ENCODE measurements around the gene SMPX. TPM values are rescaled to one million over a fixed set of nuclear protein-coding genes. Genes with fewer than 3 reads are reported as not detected.

The SMPX gene
- total and polyA plus RNA-seq, 2 donors, result 0.99 to 1.5 TPM

GRCh38 chrX:21738950-21739287 is 19.0 kb downstream of the SMPX start:
- H3K4me3 ChIP-seq (ENCODE audit: low read length in 2 of 2), result no peak overlapping the region
- H3K27me3 ChIP-seq (ENCODE audit: control insufficient read depth in 2 of 2, insufficient read depth in 1 of 2, low read length in 1 of 2), result peaks cover 0 to 3% of the 10 kb centered on the region in 2 donors
- H3K36me3 ChIP-seq (ENCODE audit: control insufficient read depth in 2 of 2, insufficient read depth in 2 of 2, low read length in 1 of 2), result no peaks in the 10 kb centered on the region
- H3K4me1 ChIP-seq (ENCODE audit: control insufficient read depth in 2 of 2, insufficient read depth in 2 of 2, low read length in 2 of 2), result no peaks in the 10 kb centered on the region
- WGBS, result 94% methylated on average over 4 of the region's 4 CpGs
- no peaks in the 10 kb centered on the region for H3K9me3 ChIP-seq (ENCODE audit: control insufficient read depth in 2 of 2, insufficient read depth in 1 of 2, low read length in 1 of 2)
- H3K27ac ChIP-seq (ENCODE audit: low read depth in 1 of 2, low read length in 1 of 2), result no peak overlapping the region
- DNase-seq (ENCODE audit: low read depth in 6 of 9, low spot score in 9 of 9), result no peak

- Histone ChIP-seq H3K36me3 (ENCODE audit: control insufficient read depth in 2 of 2, insufficient read depth in 2 of 2, low read length in 1 of 2) (no peaks in the 10 kb centered on the region), H3K4me3 (ENCODE audit: low read length in 2 of 2) (no peak overlapping the region), H3K27ac (ENCODE audit: low read depth in 1 of 2, low read length in 1 of 2) (no peak overlapping the region), H3K9me3 (ENCODE audit: control insufficient read depth in 2 of 2, insufficient read depth in 1 of 2, low read length in 1 of 2) (no peaks in the 10 kb centered on the region), H3K4me1 (ENCODE audit: control insufficient read depth in 2 of 2, insufficient read depth in 2 of 2, low read length in 2 of 2) (no peaks in the 10 kb centered on the region), H3K27me3 (ENCODE audit: control insufficient read depth in 2 of 2, insufficient read depth in 1 of 2, low read length in 1 of 2) (peaks cover 0 to 3% of the 10 kb centered on the region in 2 donors)
- no peak for DNase-seq (ENCODE audit: low read depth in 6 of 9, low spot score in 9 of 9)
- WGBS, result 66% methylated on average over 15 of the region's 15 CpGs
These were observed 19.5 kb downstream of the SMPX start for GRCh38 chrX:21738210-21738949.

GRCh38 chrX:21735768-21736127 is 22.2 kb downstream of the SMPX start:
- Histone ChIP-seq H3K27me3 (ENCODE audit: control insufficient read depth in 2 of 2, insufficient read depth in 1 of 2, low read length in 1 of 2) (peaks cover 0 to 3% of the 10 kb centered on the region in 2 donors), H3K9me3 (ENCODE audit: control insufficient read depth in 2 of 2, insufficient read depth in 1 of 2, low read length in 1 of 2) (no peaks in the 10 kb centered on the region), H3K4me3 (ENCODE audit: low read length in 2 of 2) (no peak overlapping the region), H3K36me3 (ENCODE audit: control insufficient read depth in 2 of 2, insufficient read depth in 2 of 2, low read length in 1 of 2) (no peaks in the 10 kb centered on the region), H3K4me1 (ENCODE audit: control insufficient read depth in 2 of 2, insufficient read depth in 2 of 2, low read length in 2 of 2) (no peaks in the 10 kb centered on the region), H3K27ac (ENCODE audit: low read depth in 1 of 2, low read length in 1 of 2) (no peak overlapping the region)
- no peak for DNase-seq (ENCODE audit: low read depth in 6 of 9, low spot score in 9 of 9)
- 93% methylated on average over 1 of the region's 1 CpG for WGBS

GRCh38 chrX:21735038-21735767 is 22.7 kb downstream of the SMPX start:
- Histone ChIP-seq H3K27ac (ENCODE audit: low read depth in 1 of 2, low read length in 1 of 2) (no peak overlapping the region), H3K4me1 (ENCODE audit: control insufficient read depth in 2 of 2, insufficient read depth in 2 of 2, low read length in 2 of 2) (no peaks in the 10 kb centered on the region), H3K9me3 (ENCODE audit: control insufficient read depth in 2 of 2, insufficient read depth in 1 of 2, low read length in 1 of 2) (no peaks in the 10 kb centered on the region), H3K4me3 (ENCODE audit: low read length in 2 of 2) (no peak overlapping the region), H3K27me3 (ENCODE audit: control insufficient read depth in 2 of 2, insufficient read depth in 1 of 2, low read length in 1 of 2) (peaks cover 0 to 3% of the 10 kb centered on the region in 2 donors), H3K36me3 (ENCODE audit: control insufficient read depth in 2 of 2, insufficient read depth in 2 of 2, low read length in 1 of 2) (no peaks in the 10 kb centered on the region)
- no peak for DNase-seq (ENCODE audit: low read depth in 6 of 9, low spot score in 9 of 9)
- 59% methylated on average over 5 of the region's 5 CpGs for WGBS

GRCh38 chrX:21734175-21734574 is 23.7 kb downstream of the SMPX start:
- WGBS, result 87% methylated on average over 2 of the region's 2 CpGs
- H3K36me3 ChIP-seq (ENCODE audit: control insufficient read depth in 2 of 2, insufficient read depth in 2 of 2, low read length in 1 of 2), result no peaks in the 10 kb centered on the region
- H3K4me3 ChIP-seq (ENCODE audit: low read length in 2 of 2), result no peak overlapping the region
- peaks cover 0 to 3% of the 10 kb centered on the region in 2 donors for H3K27me3 ChIP-seq (ENCODE audit: control insufficient read depth in 2 of 2, insufficient read depth in 1 of 2, low read length in 1 of 2)
- H3K9me3 ChIP-seq (ENCODE audit: control insufficient read depth in 2 of 2, insufficient read depth in 1 of 2, low read length in 1 of 2), result no peaks in the 10 kb centered on the region
- DNase-seq (ENCODE audit: low read depth in 6 of 9, low spot score in 9 of 9), result no peak
- H3K27ac ChIP-seq (ENCODE audit: low read depth in 1 of 2, low read length in 1 of 2), result no peak overlapping the region
- H3K4me1 ChIP-seq (ENCODE audit: control insufficient read depth in 2 of 2, insufficient read depth in 2 of 2, low read length in 2 of 2), result no peaks in the 10 kb centered on the region

GRCh38 chrX:21733705-21734104 is 24.2 kb downstream of the SMPX start:
- no peak overlapping the region for H3K4me3 ChIP-seq (ENCODE audit: low read length in 2 of 2)
- no peak overlapping the region for H3K27ac ChIP-seq (ENCODE audit: low read depth in 1 of 2, low read length in 1 of 2)
- no peak for DNase-seq (ENCODE audit: low read depth in 6 of 9, low spot score in 9 of 9)
- H3K27me3 ChIP-seq (ENCODE audit: control insufficient read depth in 2 of 2, insufficient read depth in 1 of 2, low read length in 1 of 2), result peaks cover 0 to 3% of the 10 kb centered on the region in 2 donors
- H3K9me3 ChIP-seq (ENCODE audit: control insufficient read depth in 2 of 2, insufficient read depth in 1 of 2, low read length in 1 of 2), result no peaks in the 10 kb centered on the region
- 86% methylated on average over 1 of the region's 1 CpG for WGBS
- no peaks in the 10 kb centered on the region for H3K36me3 ChIP-seq (ENCODE audit: control insufficient read depth in 2 of 2, insufficient read depth in 2 of 2, low read length in 1 of 2)
- no peaks in the 10 kb centered on the region for H3K4me1 ChIP-seq (ENCODE audit: control insufficient read depth in 2 of 2, insufficient read depth in 2 of 2, low read length in 2 of 2)

GRCh38 chrX:21730026-21730425 is 27.9 kb downstream of the SMPX start:
- H3K4me3 ChIP-seq (ENCODE audit: low read length in 2 of 2), result no peak overlapping the region
- H3K9me3 ChIP-seq (ENCODE audit: control insufficient read depth in 2 of 2, insufficient read depth in 1 of 2, low read length in 1 of 2), result no peaks in the 10 kb centered on the region
- no peaks in the 10 kb centered on the region for H3K36me3 ChIP-seq (ENCODE audit: control insufficient read depth in 2 of 2, insufficient read depth in 2 of 2, low read length in 1 of 2)
- H3K27me3 ChIP-seq (ENCODE audit: control insufficient read depth in 2 of 2, insufficient read depth in 1 of 2, low read length in 1 of 2), result peaks cover 0 to 2% of the 10 kb centered on the region in 2 donors
- DNase-seq (ENCODE audit: low read depth in 6 of 9, low spot score in 9 of 9), result no peak
- H3K4me1 ChIP-seq (ENCODE audit: control insufficient read depth in 2 of 2, insufficient read depth in 2 of 2, low read length in 2 of 2), result no peaks in the 10 kb centered on the region
- no peak overlapping the region for H3K27ac ChIP-seq (ENCODE audit: low read depth in 1 of 2, low read length in 1 of 2)

- Histone ChIP-seq H3K27ac (ENCODE audit: low read depth in 1 of 2, low read length in 1 of 2) (no peak overlapping the region), H3K27me3 (ENCODE audit: control insufficient read depth in 2 of 2, insufficient read depth in 1 of 2, low read length in 1 of 2) (peaks cover 0 to 2% of the 10 kb centered on the region in 2 donors), H3K36me3 (ENCODE audit: control insufficient read depth in 2 of 2, insufficient read depth in 2 of 2, low read length in 1 of 2) (no peaks in the 10 kb centered on the region), H3K9me3 (ENCODE audit: control insufficient read depth in 2 of 2, insufficient read depth in 1 of 2, low read length in 1 of 2) (no peaks in the 10 kb centered on the region), H3K4me1 (ENCODE audit: control insufficient read depth in 2 of 2, insufficient read depth in 2 of 2, low read length in 2 of 2) (no peaks in the 10 kb centered on the region), H3K4me3 (ENCODE audit: low read length in 2 of 2) (no peak overlapping the region)
- DNase-seq (ENCODE audit: low read depth in 6 of 9, low spot score in 9 of 9), result no peak
- 94% methylated on average over 3 of the region's 3 CpGs for WGBS
These were observed 29.5 kb downstream of the SMPX start for GRCh38 chrX:21728276-21728968.

GRCh38 chrX:21725916-21726315 is 32.0 kb downstream of the SMPX start:
- H3K27ac ChIP-seq (ENCODE audit: low read depth in 1 of 2, low read length in 1 of 2), result no peak overlapping the region
- no peak for DNase-seq (ENCODE audit: low read depth in 6 of 9, low spot score in 9 of 9)
- H3K27me3 ChIP-seq (ENCODE audit: control insufficient read depth in 2 of 2, insufficient read depth in 1 of 2, low read length in 1 of 2), result peaks cover 0 to 2% of the 10 kb centered on the region in 2 donors
- no peaks in the 10 kb centered on the region for H3K4me1 ChIP-seq (ENCODE audit: control insufficient read depth in 2 of 2, insufficient read depth in 2 of 2, low read length in 2 of 2)
- no peak overlapping the region for H3K4me3 ChIP-seq (ENCODE audit: low read length in 2 of 2)
- whole genome bisulfite sequencing, result 84% methylated on average over 6 of the region's 6 CpGs
- no peaks in the 10 kb centered on the region for H3K9me3 ChIP-seq (ENCODE audit: control insufficient read depth in 2 of 2, insufficient read depth in 1 of 2, low read length in 1 of 2)
- H3K36me3 ChIP-seq (ENCODE audit: control insufficient read depth in 2 of 2, insufficient read depth in 2 of 2, low read length in 1 of 2), result no peaks in the 10 kb centered on the region

Measured in thymus (tissue), 11 donors.